Stimulated activated CD8-positive, alpha-beta memory T cell treated with anti-CD3 and anti-CD28 coated beads, Interleukin-4, amount 100 ng/mL, for 48 hours (primary cell): Measurements from ENCODE around the gene ADAP1.
"Not testable (repeated sequence)": the region's sequence is repeated elsewhere in the genome, so short reads cannot be mapped to it uniquely, and the experiment has no call there.

Experiments
- DNase-seq: peaks from one replicate; pipeline ENCODE4 v3.0.0-alpha.2; 2020

ADAP1 gene

DNA sequence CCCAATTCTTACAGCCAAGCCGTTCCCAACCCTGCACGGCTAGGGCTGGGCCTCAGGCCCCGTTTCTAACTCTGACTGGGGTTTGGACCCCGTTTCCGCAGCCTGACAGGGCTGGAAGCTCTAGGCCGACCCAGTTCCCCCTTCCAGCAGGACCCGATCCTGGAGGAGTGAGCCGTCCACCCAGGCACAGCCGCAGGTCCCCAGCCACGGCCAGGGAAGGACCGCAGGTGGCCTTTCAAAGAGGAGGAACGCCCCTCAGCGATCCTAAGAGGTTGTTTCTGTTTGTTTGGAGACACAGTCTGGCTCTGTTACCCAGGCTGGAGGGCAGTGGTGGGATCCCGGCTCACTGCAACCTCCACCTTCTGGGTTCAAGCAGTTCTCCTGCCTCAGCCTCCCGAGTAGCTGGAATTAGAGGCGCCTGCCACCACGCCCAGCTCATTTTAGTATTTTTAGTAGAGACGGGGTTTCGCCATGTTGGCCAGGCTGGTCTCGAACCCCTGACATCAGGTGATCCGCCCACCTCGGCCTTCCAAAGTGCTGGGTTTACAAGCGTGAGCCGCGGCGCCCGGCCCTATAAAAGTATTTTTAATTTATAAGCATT lies 78.9 kb downstream of the ADAP1 start:
- no peak for DNase-seq

DNA sequence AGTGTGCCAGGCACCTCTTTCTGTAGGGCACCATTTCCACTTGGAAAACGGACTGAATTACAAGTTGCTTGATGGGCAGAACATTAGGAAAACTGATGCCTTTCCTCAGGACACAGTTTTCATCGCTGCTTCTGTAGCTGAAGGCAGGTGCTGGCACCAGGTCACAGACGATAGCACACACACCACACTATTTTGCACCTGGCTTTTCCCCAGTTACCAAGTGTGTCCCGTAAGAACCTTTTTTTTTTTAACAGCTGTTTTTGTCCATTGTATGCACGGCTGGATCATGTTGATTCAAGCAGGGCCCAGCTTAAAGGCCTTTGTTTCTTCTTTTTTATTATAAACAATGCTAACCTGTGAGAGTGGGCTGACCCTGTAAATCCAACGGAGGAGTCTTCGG lies 79.4 kb downstream of the ADAP1 start:
- DNase-seq: no peak

DNA sequence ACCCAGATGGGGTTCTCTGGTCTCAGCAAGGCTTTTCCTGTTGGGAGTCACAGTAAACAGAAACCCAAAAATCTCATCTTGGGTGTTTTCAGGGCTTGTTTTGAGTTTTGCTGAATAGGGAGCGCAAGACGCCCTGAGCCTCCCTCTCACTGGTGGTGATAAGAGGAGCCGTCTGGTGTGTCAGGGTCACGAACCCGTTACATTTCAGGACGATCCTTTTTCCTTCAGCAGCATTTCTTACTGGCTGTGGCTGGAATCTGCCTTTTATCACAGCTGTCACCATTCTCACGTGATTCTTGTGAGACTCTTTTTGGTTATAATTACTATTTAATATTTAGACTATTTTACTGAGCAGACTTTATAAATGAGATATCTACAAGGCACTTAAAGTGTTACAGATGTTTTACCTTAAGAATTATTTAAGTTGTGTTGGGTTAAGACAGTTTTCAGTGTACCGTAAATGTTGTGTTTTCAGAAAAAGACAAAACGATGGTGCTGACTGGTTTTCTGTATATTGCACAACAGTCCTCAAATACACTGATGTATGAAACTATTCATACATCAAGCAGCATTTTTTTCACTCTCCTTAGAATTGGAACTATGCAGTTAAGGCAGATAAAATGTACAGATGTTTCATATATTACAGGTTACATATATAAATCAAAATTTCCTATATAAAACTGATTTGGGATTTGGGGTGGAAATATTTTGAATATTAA lies 80.3 kb downstream of the ADAP1 start:
- DNase-seq: no peak

DNA sequence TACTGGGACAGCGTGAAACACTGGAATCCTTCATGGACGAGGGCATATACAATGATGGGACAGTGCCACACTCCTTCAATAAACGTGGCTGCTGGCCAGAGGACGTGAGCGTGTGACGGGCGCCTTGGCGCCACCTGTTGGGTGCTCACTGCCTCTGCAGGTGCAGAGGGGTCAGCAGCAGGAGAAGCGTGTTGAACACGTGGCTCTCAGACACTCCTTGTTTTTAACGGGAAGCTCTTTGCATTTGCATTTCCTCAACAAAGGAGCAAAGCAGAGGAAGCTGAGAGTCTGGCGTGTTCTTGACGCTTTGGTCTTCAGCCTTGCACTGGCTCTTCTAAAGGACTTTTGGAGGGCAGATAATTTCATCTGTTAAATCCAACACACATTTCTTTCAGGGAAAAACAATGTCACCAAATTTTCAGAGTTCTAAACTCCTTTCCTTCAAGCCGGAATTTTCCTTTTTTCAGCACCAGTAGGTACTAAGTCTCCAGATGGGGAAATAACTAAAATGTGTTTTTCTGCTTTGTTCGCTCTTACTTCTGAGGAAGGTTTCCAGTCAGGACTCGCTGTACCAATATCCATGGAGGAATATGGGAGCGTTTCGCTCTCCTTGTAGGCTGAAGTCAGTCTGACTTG lies 81.0 kb downstream of the ADAP1 start:
- peak; percentile 79 for DNase-seq

DNA sequence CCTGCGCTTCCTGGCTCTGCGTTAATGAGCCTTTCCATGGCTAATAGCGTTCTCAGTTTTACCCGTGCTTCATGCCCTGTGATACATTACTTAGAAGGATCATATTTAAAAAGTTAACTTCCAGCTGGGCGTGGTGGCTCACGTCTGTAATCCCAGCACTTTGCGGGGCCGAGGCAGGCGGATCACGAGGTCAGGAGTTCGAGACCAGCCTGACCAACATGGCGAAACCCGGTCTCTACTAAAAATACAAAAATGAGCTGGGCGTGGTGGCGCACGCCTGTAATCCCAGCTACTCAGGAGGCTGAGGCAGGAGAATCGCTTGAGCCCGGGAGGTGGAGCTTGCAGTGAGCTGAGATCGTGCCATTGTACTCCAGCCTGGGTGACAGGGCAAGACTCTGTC lies 81.8 kb downstream of the ADAP1 start:
- not testable (repeated sequence) for DNase-seq

DNA sequence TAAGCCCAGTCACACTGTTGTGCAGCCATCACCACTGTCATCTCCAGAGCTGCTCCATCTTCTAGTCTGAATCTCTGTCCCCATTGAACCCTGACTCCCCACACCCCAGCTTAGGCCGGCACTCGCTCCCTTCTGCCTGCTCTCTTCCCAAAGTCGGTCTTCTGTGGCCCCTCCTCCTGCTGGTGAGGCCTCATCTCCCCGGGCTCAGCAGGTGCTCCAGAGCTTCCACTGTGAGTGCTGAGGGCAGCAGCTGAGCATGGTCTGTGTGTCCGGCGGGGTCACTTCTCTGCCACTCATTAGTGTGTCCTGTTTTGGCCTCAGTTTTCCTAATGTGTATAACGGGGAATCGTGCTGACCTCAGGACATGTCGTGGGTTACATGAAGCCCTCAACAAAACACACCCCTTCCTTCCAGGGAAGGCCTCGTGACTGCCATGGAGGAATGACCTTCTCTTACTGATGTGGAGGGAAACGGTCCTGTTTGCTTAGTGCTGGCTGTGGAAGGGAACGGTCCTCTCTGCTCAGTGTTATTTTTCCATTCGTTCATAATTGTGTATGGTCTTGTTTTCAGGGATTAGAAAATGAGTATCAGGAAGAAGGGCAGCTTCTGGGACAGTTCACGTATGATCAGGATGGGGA lies 82.5 kb downstream of the ADAP1 start:
- no peak for DNase-seq

DNA sequence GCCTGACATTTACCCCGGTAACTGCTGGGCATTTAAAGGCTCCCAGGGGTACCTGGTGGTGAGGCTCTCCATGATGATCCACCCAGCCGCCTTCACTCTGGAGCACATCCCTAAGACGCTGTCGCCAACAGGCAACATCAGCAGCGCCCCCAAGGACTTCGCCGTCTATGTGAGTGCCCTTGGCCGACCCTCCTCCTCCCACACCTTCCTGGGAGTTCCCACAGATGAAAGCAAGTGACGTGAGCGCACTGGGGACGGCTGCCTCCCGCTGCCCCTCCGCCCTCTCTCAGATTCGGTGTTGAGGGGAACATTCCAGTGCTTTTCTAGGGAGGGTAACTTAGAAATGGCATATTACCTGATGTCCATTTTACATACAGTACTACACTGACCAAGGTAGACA lies 85.1 kb downstream of the ADAP1 start:
- no peak for DNase-seq

DNA sequence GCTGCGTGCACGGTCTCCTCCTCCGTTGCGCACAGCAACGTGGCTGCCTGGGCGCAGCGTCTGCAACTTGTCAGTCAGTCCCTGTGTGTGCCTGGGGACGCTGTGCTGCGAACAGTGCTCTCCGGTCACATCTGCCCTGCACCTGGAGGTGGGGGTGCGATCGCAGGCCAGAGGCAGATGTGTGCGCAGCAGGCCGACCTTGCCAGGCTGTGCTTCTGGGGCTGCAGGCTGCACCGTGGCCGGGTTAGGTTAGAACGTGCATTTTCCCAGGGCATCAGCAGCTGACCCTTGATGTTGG lies 86.3 kb downstream of the ADAP1 start:
- DNase-seq: no peak

DNA sequence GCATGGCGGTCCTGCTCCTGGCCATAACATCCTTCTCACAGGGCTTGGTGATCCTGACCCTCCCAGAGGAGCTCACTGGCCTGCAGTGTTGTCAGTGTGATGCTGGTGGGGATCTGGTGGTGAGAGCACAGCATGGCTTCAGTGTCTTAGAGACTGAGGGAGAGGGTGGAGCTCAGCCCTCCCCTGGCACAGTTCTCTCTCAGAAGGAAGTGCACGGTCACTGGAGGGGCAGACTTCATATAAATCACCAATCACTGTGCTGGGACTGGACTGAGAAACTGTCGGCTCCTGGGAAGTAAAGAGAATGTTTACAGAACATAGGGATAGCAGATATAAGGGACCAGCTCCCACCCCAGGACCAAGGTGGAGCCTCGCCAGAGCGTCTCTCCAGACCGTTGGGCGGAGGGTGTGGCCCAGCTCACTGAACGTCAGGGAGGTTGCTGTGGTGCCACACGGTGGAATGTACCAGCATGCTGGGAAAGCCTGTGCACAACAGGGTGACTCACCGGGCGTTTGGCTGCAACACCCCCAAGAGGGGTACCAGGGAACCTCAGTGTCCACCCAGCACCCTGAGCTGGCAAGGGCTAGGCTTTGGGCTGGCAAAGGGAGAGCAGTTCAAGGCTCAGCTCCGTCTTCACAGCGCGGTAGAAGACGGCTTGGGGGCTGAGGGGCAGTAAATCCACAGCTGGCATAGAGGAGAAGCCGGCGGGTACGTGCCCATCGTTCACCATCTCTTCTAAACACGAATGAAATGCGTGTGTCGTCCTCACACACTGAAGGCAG lies 86.9 kb downstream of the ADAP1 start:
- no peak for DNase-seq

DNA sequence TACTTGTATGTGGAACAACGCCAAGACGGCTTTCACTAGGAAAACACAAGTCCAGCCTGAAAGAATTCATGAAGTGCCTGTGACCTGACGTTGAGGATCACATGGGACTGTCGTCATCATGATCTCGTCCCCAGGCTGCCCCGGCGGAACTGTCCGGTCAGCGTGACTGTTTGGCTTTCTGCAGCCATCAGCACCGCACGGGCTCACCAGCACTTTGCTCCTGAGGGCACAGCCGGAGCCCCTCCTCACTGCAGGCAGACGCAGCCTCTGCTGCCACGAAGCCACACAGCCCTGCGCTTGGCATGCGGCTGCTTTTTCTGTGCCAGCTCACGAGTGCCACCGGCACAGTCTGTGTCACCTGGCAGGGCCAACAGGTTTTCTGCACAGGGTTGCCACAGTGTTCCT lies 87.5 kb downstream of the ADAP1 start:
- DNase-seq: no peak

DNA sequence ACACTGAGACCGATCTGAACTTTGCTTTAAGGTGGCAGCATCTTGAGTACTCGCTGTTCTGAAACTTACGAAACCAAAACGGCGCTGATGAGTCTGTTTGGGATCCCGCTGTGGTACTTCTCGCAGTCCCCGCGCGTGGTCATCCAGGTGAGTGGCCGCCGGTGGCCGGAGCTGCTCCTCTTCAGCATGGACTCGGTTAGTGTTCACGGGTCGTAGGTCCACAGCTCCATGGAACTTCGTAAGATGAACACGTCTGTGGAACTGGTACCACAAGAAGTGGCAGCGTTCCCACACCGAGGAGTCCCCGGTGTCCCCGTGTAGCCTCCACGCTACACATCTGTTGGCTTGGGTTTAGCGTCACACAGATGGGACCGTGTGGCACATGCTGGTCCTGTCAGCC lies 88.6 kb downstream of the ADAP1 start:
- no peak for DNase-seq

DNA sequence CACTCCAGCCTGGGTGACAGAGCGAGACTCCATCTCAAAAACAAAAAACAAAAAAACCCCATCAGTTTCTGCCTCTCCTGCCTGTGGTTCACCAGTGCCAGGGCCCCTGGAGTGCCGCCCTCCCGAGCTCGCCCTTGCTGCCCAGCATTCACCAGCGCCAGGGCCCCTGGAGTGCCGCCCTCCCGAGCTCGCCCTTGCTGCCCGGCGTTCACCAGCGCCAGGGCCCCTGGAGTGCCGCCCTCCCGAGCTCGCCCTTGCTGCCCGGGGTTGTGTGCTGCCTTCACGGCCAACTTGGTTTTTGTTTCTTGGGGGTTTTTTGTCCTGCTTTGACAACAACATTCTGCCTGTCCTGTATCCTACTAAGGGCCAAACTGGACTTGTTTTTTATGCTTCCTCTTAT lies 91.4 kb downstream of the ADAP1 start:
- no peak for DNase-seq

DNA sequence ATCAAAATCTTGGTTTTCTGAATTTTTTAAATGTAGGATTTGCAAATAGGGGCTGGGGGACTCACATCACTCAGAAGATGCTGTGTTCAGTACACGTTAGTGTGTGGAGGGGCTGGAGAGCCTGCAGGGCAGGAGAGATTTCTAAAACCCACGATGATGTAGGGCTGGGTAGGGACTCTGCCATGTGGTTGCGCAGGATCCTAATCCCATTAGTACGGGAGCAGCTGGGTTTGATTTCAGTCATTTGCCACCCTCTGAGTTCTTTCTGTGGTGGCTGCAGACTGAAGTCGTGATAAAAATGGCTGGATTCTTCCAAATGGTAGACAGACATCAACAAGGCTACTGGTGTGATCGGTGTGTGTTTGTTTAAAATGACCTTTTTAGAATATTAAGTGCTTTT lies 92.3 kb downstream of the ADAP1 start:
- DNase-seq: no peak

DNA sequence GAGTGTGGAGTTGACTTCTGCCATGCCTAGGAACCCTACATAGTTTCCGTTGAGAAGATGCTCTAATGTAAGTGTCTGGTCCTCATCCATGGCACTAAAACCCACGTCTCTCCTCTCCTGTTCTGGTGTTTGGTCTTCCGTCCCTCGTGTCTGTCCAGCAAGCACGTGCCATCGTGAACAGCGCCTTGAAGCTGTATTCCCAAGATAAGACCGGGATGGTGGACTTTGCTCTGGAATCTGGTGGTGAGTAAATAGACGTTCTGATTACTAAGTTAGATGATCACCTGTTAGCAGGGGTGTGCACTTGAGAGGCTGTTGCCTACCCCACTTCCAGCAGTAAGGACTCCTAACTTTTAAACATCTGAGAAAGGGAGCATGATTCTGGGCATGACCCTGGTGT lies 93.3 kb downstream of the ADAP1 start:
- DNase-seq: no peak

DNA sequence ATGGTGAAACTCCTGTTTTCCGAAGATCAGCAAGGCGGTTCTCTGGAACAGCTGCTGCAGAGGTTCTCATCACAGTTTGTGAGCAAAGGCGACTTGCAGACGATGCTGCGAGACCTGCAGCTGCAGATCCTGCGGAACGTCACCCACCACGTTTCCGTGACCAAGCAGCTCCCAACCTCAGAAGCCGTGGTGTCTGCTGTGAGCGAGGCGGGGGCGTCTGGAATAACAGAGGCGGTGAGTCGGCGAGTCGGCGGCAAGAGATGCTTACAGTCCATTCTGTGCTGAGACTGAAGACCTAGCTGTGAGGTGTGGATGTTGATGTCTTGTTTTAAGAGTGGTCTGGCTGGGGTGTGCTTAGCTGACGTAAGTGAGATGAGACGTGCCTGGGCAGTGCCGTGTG lies 94.3 kb downstream of the ADAP1 start:
- DNase-seq: no peak

DNA sequence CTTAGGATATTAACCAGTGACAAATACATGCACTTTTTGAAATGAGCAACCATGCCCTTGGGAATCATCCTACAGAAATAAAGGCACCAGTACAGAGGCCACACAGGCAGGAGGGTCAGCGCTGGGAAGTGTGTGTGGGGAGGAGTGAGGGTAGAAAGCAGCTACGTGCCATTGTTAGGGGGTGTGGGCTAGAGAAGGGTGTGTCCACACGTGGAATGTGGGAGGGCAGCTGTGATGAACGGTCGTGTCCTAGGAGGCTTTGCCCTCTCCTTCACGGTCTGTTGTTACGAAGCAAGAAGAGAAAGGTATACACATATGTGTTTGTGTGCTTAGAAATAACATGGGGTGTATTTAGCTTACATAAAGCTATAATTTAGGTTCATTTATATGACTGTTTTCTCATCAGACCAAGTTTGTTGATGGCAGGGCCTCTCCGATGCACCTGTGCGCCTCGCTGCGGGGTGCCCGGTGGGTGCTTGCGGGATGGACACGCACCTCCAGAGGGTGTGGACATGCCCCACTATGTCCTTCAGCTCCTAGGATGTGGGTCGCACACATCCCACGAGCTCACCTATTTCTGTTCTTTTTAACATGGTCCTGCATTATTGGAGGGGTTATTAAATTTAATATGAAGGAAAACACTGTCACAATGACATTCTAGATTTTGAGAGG lies 95.0 kb downstream of the ADAP1 start:
- no peak for DNase-seq

DNA sequence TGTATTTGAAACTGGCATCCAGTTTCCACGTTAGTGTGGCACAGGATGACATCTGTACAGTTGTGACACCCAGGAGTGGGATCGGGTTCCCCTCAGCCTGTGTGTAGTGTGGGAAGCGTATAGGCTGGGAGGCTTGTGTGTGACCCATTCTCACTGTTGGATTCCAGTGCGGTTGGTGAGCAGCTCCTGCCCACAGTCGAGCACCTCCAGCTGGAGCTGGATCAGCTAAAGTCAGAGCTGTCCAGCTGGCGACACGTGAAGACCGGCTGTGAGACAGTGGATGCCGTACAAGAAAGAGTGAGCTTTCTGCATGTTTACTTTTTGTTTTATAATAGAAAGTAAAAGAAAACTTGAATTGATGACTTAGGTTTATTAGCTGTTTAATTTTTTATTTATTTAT lies 96.8 kb downstream of the ADAP1 start:
- no peak for DNase-seq

DNA sequence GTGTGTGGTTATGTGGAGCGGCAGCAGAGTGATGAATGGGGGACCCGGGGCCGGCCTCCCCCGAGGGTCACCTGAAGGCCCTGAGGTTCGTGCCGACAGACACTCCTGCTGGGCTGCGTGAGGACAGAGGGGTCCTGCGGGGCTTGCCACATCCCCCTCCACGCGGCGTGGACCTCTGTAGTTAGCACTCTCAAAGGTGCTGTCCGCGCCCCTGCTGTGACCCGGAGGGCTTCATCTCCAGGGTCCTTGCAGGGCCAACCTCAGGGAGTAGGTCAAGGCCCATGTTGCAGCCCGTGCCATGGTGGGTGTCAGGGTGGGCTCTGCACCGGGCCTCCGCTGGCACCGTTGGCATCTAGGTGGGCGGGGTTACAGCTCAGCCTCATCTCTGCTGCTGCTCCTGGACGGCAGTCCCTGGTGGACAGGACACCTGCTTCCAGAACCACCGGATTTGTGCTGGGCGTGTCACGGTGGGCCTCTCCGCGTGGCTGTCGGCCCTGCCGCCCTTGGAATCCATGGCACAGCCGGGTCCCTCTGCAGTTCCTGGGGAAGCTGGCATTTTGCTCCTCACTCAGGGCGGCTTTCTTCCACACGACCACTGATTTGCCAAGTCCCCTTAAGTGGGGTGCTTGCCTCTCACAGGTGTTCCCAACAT lies 97.9 kb downstream of the ADAP1 start:
- DNase-seq: no peak

DNA sequence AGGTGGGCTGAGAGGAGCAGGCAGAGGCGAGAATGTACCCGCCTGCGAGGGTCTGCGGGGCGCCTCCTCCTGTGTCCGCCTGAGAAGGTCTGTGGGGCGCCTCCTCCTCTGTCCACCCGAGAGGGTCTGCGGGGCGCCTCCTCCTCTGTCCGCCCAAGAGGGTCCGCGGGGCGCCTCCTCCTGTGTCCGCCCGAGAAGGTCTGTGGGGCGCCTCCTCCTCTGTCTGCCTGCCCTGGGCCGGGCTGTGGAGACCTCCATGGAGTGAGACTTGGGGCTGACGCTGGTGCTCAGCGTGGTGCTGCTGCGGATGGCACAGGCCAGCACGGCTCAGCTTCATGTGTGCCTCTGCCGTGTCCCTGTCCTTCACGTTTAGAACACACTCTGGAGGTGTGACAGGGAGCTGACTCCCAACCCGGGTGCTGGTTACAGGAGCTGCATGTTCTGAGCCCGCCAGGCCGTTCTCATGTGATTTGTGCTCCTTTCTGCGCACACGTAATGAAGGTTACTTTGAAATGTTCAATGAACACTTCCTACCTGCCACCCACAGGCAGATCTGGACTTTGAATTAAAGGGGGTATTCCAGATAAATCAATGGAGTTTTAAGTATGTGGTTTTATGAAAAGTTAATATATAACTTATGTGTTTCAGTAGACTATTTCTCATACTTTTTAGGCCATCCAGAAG lies 98.7 kb downstream of the ADAP1 start:
- DNase-seq: no peak

DNA sequence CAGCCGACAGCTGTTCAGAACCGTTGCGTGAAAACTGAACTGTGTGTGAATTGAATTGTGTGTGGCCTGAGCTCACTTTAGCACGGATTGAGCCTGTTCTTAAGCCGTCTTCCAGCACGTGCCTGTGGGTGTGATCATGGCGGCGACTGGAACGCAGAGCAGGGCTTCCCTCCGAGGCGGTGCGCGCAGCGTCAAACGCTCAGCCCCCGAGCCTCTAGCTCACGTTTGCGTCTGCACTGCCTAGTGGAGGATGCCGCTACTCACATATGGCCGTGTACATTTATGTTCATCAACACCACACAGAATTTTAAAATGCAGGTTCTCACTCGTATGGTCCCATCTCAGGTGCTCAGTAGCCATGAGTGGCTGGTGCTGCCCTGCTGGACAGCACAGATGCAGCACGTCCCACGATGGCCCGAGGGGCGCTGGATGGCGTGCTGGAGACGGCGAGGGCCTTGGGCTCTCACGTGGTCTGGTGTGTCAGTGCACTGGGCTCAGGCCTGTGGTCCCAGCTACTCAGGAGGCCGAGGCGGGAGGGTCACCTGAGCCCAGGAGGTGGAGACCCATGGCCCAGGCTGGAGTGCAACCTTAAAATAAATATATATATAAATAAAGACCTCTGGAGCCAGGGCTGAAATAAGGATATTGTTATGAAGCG lies 100.2 kb downstream of the ADAP1 start:
- DNase-seq: no peak
